ENCODE measurements around the gene TUBB4A.

- TF ChIP-seq CTCF (IDR thresholded peaks at IDR 0.05; ENCODE audit: low read depth, low read length), result no peak
- TF ChIP-seq EZH2phosphoT487 (IDR thresholded peaks at IDR 0.05; ENCODE audit: low read depth), result no peak
Measured at GRCh38 chr19:6472713-6473112, 29.4 kb downstream of the TUBB4A start.
